Measurements from ENCODE around the gene CYTH3. TPM values are rescaled to one million over a fixed set of nuclear protein-coding genes. Genes with fewer than 3 reads are reported as not detected.

Gene CYTH3
- total and polyA plus RNA-seq, 2 experiments from 2014 or later = 34.2 to 47.1 TPM

- H3K9me2 ChIP-seq (ENCODE audit: insufficient read depth) = no peaks in the 10 kb centered on the region
- no peaks in the 10 kb centered on the region for H4K20me1 ChIP-seq (ENCODE audit: insufficient read depth)
- peaks cover 93% of the 10 kb centered on the region for H3K79me2 ChIP-seq (ENCODE audit: insufficient read depth)
- no peaks in the 10 kb centered on the region for H3K27me3 ChIP-seq (replicated peaks; ENCODE audit: insufficient read depth)
- no peak for DNase-seq
- peaks cover 13% of the 10 kb centered on the region; the same call in 1 of the 2 replicates for H3F3A ChIP-seq (ENCODE audit: insufficient read depth)
- WGBS, 2 experiments (ENCODE audit: low coverage in 1 of 2, low lambda C conversion rate in 2 of 2, missing lambda C conversion rate in 2 of 2) = 71 to 88% methylated on average over 2 of the region's 2 CpGs
- in situ Hi-C loops (cut with MboI) = no loop called here
- no peak overlapping the region for H3K27ac ChIP-seq
- H3K9ac ChIP-seq = no peak overlapping the region
- 0 out of 2 replicates have a peak, but pooled peaks cover 7% of the 10 kb centered on the region for H3K4me1 ChIP-seq (ENCODE audit: insufficient read depth)
- no peak for TF ChIP-seq EZH2phosphoT487 (IDR thresholded peaks at IDR 0.05; ENCODE audit: insufficient read depth, low read depth)
- TF ChIP-seq EZH2 (IDR thresholded peaks at IDR 0.05; ENCODE audit: insufficient read depth, poor library complexity, severe bottlenecking) = no peak
- H3K4me3 ChIP-seq = no peak overlapping the region
- peaks cover 52% of the 10 kb centered on the region for H3K36me3 ChIP-seq (ENCODE audit: low read depth)
- no peak overlapping the region for H2AFZ ChIP-seq
- no peak overlapping the region for H3K4me2 ChIP-seq (ENCODE audit: unreplicated experiment)
- no peaks in the 10 kb centered on the region for H3K9me3 ChIP-seq (ENCODE audit: low read depth)
Observed at GRCh38 chr7:6117533-6117932, 154.9 kb downstream of the CYTH3 start.

DNA sequence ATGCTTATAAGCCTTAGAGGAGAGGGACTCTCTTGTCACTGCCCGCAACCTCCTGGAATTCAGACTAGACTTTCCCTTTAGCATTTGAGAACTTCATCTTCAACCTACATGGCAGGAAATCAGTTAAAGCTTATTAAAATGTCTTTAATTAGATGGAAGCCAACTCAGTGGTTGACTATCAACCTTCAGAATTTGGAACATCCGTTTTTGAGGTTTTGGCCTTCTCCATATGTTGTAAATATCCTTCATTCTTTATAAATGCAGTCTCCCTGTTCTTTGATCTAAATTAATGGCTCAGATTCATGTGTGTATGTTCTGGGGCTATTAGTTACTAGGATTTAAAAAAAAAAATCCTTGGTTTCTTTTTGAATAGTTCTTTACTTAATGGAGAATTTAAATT is 156.2 kb downstream of the CYTH3 start:
- Histone ChIP-seq H3F3A (ENCODE audit: insufficient read depth) (peaks cover 13% of the 10 kb centered on the region; the same call in 1 of the 2 replicates), H2AFZ (no peak overlapping the region), H3K27me3 (replicated peaks; ENCODE audit: insufficient read depth) (no peaks in the 10 kb centered on the region), H3K9me3 (ENCODE audit: low read depth) (no peaks in the 10 kb centered on the region), H3K27ac (no peak overlapping the region), H4K20me1 (ENCODE audit: insufficient read depth) (no peaks in the 10 kb centered on the region), H3K9me2 (ENCODE audit: insufficient read depth) (no peaks in the 10 kb centered on the region), H3K4me1 (ENCODE audit: insufficient read depth) (0 out of 2 replicates have a peak, but pooled peaks cover 7% of the 10 kb centered on the region), H3K9ac (0 out of 2 replicates have a peak overlapping the region, but pooled peaks have one; percentile 2), H3K4me3 (no peak overlapping the region), H3K36me3 (ENCODE audit: low read depth) (peaks cover 42% of the 10 kb centered on the region), H3K79me2 (ENCODE audit: insufficient read depth) (peaks cover 93% of the 10 kb centered on the region), H3K4me2 (ENCODE audit: unreplicated experiment) (peak overlapping the region; percentile 14)
- WGBS, 2 experiments (ENCODE audit: low coverage in 1 of 2, low lambda C conversion rate in 2 of 2, missing lambda C conversion rate in 2 of 2) = 52 to 53% methylated on average over 2 of the region's 2 CpGs
- in situ Hi-C loops (cut with MboI) = no loop called here
- peak; percentile 3 for DNase-seq
- TF ChIP-seq EZH2phosphoT487 (IDR thresholded peaks at IDR 0.05; ENCODE audit: insufficient read depth, low read depth) (no peak), EZH2 (IDR thresholded peaks at IDR 0.05; ENCODE audit: insufficient read depth, poor library complexity, severe bottlenecking) (no peak)

Small RNA genes lying within 50 kb of the gene (small RNA-seq; reads per million reads assigned to genes)
- gene RF00019 (ENCODE audit: low read depth, low replicate concordance) = not detected

Other genes with a start within 250 kb of the CYTH3 start
- not detected in 2 replicates for gene ANKRD61, start 241.2 kb downstream of the CYTH3 start, total RNA-seq (2014; rRNA removed; shearing (Covaris generic))
- gene ANKRD61, start 241.2 kb downstream of the CYTH3 start, polyA plus RNA-seq (2016; fragmentation: Nextera tagmentation; extraction: Ambion mirVana) = 0.24 and 0.41 TPM in 2 replicates
- 103 and 173 TPM in 2 replicates for gene EIF2AK1, start 213.4 kb downstream of the CYTH3 start, total RNA-seq (2014; rRNA removed; shearing (Covaris generic))
- 102 and 113 TPM in 2 replicates for gene EIF2AK1, start 213.4 kb downstream of the CYTH3 start, polyA plus RNA-seq (2016; fragmentation: Nextera tagmentation; extraction: Ambion mirVana)
- 5.3 and 5.7 TPM in 2 replicates for gene USP42, start 167.7 kb downstream of the CYTH3 start, total RNA-seq (2014; rRNA removed; shearing (Covaris generic))
- gene USP42, start 167.7 kb downstream of the CYTH3 start, polyA plus RNA-seq (2016; fragmentation: Nextera tagmentation; extraction: Ambion mirVana) = 4.0 and 5.9 TPM in 2 replicates
- 18.0 and 23.7 TPM in 2 replicates for gene FAM220A, start 76.3 kb upstream of the CYTH3 start, total RNA-seq (2014; rRNA removed; shearing (Covaris generic))
- gene FAM220A, start 76.3 kb upstream of the CYTH3 start, polyA plus RNA-seq (2016; fragmentation: Nextera tagmentation; extraction: Ambion mirVana) = 21.0 and 21.1 TPM in 2 replicates
- gene RAC1, start 101.9 kb upstream of the CYTH3 start, total RNA-seq (2014; rRNA removed; shearing (Covaris generic)) = 68.8 and 95.4 TPM in 2 replicates
- 612 and 613 TPM in 2 replicates for gene RAC1, start 101.9 kb upstream of the CYTH3 start, polyA plus RNA-seq (2016; fragmentation: Nextera tagmentation; extraction: Ambion mirVana)
- gene DAGLB, start 175.3 kb upstream of the CYTH3 start, total RNA-seq (2014; rRNA removed; shearing (Covaris generic)) = 31.7 and 37.6 TPM in 2 replicates
- 24.8 and 26.7 TPM in 2 replicates for gene DAGLB, start 175.3 kb upstream of the CYTH3 start, polyA plus RNA-seq (2016; fragmentation: Nextera tagmentation; extraction: Ambion mirVana)
- 275 and 319 TPM in 2 replicates for gene KDELR2, start 211.5 kb upstream of the CYTH3 start, total RNA-seq (2014; rRNA removed; shearing (Covaris generic))
- 686 and 702 TPM in 2 replicates for gene KDELR2, start 211.5 kb upstream of the CYTH3 start, polyA plus RNA-seq (2016; fragmentation: Nextera tagmentation; extraction: Ambion mirVana)

Data from GM23248 (cell line).